ENCODE measurements around the gene HMOX1.
"Not testable (repeated sequence)": the region's sequence is repeated elsewhere in the genome, so short reads cannot be mapped to it uniquely, and the experiment has no call there.

Gene HMOX1

GRCh38 chr22:35350539-35351503 is 30.1 kb upstream of the HMOX1 start:
- DNase-seq, result peak; percentile 90

GRCh38 chr22:35352214-35353111 is 28.4 kb upstream of the HMOX1 start:
- DNase-seq, result peak; percentile 41

- no peak for DNase-seq
Measured at GRCh38 chr22:35353318-35353717, 27.6 kb upstream of the HMOX1 start.

GRCh38 chr22:35354068-35354467 is 26.8 kb upstream of the HMOX1 start:
- no peak for DNase-seq

- no peak for DNase-seq
Measured at GRCh38 chr22:35357883-35358621, 22.8 kb upstream of the HMOX1 start.

GRCh38 chr22:35359380-35360065 is 21.4 kb upstream of the HMOX1 start:
- DNase-seq, result no peak

GRCh38 chr22:35361001-35361558 is 19.8 kb upstream of the HMOX1 start:
- no peak for DNase-seq

- DNase-seq, result no peak
Measured at GRCh38 chr22:35363566-35364086, 17.3 kb upstream of the HMOX1 start.

GRCh38 chr22:35364230-35364629 is 16.7 kb upstream of the HMOX1 start:
- DNase-seq, result not testable (repeated sequence)

GRCh38 chr22:35367331-35367886 is 13.5 kb upstream of the HMOX1 start:
- DNase-seq, result no peak

- DNase-seq, result no peak
Measured at GRCh38 chr22:35368386-35368785, 12.5 kb upstream of the HMOX1 start.

GRCh38 chr22:35369996-35370395 is 10.9 kb upstream of the HMOX1 start:
- DNase-seq, result no peak

GRCh38 chr22:35373781-35374180 is 7.1 kb upstream of the HMOX1 start:
- DNase-seq, result no peak

GRCh38 chr22:35375031-35375430 is 5.9 kb upstream of the HMOX1 start:
- no peak for DNase-seq

- DNase-seq, result no peak
Measured at GRCh38 chr22:35375526-35375925, 5.4 kb upstream of the HMOX1 start.

GRCh38 chr22:35376728-35377472 is 4.0 kb upstream of the HMOX1 start:
- DNase-seq, result peak; percentile 55

- DNase-seq, result no peak
Measured at GRCh38 chr22:35377735-35378134, 3.2 kb upstream of the HMOX1 start.

GRCh38 chr22:35378621-35379020 is 2.3 kb upstream of the HMOX1 start:
- DNase-seq, result no peak

GRCh38 chr22:35379146-35379993 is 1.5 kb upstream of the HMOX1 start:
- no peak for DNase-seq

- DNase-seq, result no peak
Measured at GRCh38 chr22:35380013-35380412, 883 bp upstream of the HMOX1 start.

Measured in CD4-positive, alpha-beta T cell treated with Interleukin-21 for 1 hour (primary cell).